Chondrocyte (in vitro differentiated cells): Measurements from ENCODE around the gene RALY. TPM values are rescaled to one million over a fixed set of nuclear protein-coding genes. Genes with fewer than 3 reads are reported as not detected.
A peak's percentile ranks its signal among the peaks of the same experiment; 100 is the strongest.

ENCODE experiments used
- DNase-seq: peaks from one replicate; pipeline ENCODE4 v3.0.0; 2021; ENCODE audit warnings: mixed read lengths, low spot score
- H3K27ac Mint-ChIP-seq: one replicate; pipeline ENCODE4 v1.8.0; 2021; ENCODE audit warnings: mild to moderate bottlenecking, moderate library complexity, mixed read lengths; ENCODE audit not compliant: unreplicated experiment
- H3K27me3 Mint-ChIP-seq: 2 replicates; pipeline ENCODE4 v1.8.0; 2021; ENCODE audit warnings: low read depth, mixed read lengths
- H3K36me3 Mint-ChIP-seq: 2 replicates; pipeline ENCODE4 v1.8.0; 2021; ENCODE audit warnings: low read depth, mixed read lengths
- H3K4me1 Mint-ChIP-seq: 2 replicates; pipeline ENCODE4 v1.8.0; 2021; ENCODE audit warnings: low read depth, mild to moderate bottlenecking, mixed read lengths
- H3K4me3 Mint-ChIP-seq: one replicate; pipeline ENCODE4 v1.8.0; 2021; ENCODE audit warnings: mild to moderate bottlenecking, moderate library complexity, mixed read lengths; ENCODE audit not compliant: unreplicated experiment
- H3K9me3 Mint-ChIP-seq: 2 replicates; pipeline ENCODE4 v1.8.0; 2021; ENCODE audit warnings: low read depth, mixed read lengths
- CTCF ChIP-seq: fragments of 200-600 bp; sonication (generic); IDR thresholded peaks from 2 replicates; pipeline ENCODE4 v1.5.0; 2021; ENCODE audit warnings: antibody characterized with exemption, mild to moderate bottlenecking, moderate library complexity
- total RNA-seq: library from RNA; stranded (reverse); gene quantifications from 3 replicates; pipeline ENCODE4 v1.2.1, GENCODE V29; 2021

The RALY gene
- total RNA-seq, 1 donor from 2014 or later, result 169 TPM

- no peak for DNase-seq
- TF ChIP-seq CTCF, result no peak
- Mint-ChIP-seq H3K27me3 (no peaks in the 10 kb centered on the region), H3K4me3 (peak overlapping the region; percentile 99), H3K27ac (peak overlapping the region; percentile 99), H3K4me1 (peaks cover 34% of the 10 kb centered on the region), H3K9me3 (no peaks in the 10 kb centered on the region), H3K36me3 (peaks cover 3% of the 10 kb centered on the region)
Observed at GRCh38 chr20:33992145-33992922, 1.4 kb upstream of the RALY start.

GRCh38 chr20:33992923-33993575, 662 bp upstream of the RALY start:
- no peak for TF ChIP-seq CTCF
- no peaks in the 10 kb centered on the region for H3K9me3 Mint-ChIP-seq
- H3K4me1 Mint-ChIP-seq, result peaks cover 41% of the 10 kb centered on the region
- peaks cover 3% of the 10 kb centered on the region for H3K36me3 Mint-ChIP-seq
- no peaks in the 10 kb centered on the region for H3K27me3 Mint-ChIP-seq
- H3K4me3 Mint-ChIP-seq, result peak overlapping the region; percentile 99
- H3K27ac Mint-ChIP-seq, result peak overlapping the region; percentile 99
- DNase-seq, result peak; percentile 100

GRCh38 chr20:33994222-33994913, 657 bp downstream of the RALY start:
- H3K27ac Mint-ChIP-seq, result peak overlapping the region; percentile 98
- peaks cover 53% of the 10 kb centered on the region for H3K4me1 Mint-ChIP-seq
- peak overlapping the region; percentile 99 for H3K4me3 Mint-ChIP-seq
- H3K9me3 Mint-ChIP-seq, result no peaks in the 10 kb centered on the region
- TF ChIP-seq CTCF, result no peak
- H3K27me3 Mint-ChIP-seq, result no peaks in the 10 kb centered on the region
- peaks cover 3% of the 10 kb centered on the region for H3K36me3 Mint-ChIP-seq
- peak; percentile 95 for DNase-seq

GRCh38 chr20:33995053-33995831, 1.5 kb downstream of the RALY start:
- no peaks in the 10 kb centered on the region for H3K36me3 Mint-ChIP-seq
- peaks cover 62% of the 10 kb centered on the region for H3K4me1 Mint-ChIP-seq
- no peaks in the 10 kb centered on the region for H3K27me3 Mint-ChIP-seq
- H3K27ac Mint-ChIP-seq, result peak overlapping the region; percentile 98
- TF ChIP-seq CTCF, result no peak
- DNase-seq, result no peak
- H3K9me3 Mint-ChIP-seq, result no peaks in the 10 kb centered on the region
- H3K4me3 Mint-ChIP-seq, result peak overlapping the region; percentile 99
